Measurements from ENCODE around the gene CLPTM1L. TPM values are rescaled to one million over a fixed set of nuclear protein-coding genes. Genes with fewer than 3 reads are reported as not detected.

The CLPTM1L gene
- total RNA-seq, 4 donors from 2014 or later: 65.0 to 165 (median 106) TPM

GRCh38 chr5:1338506-1339070 lies 6.3 kb downstream of the CLPTM1L start:
- DNase-seq (ENCODE audit: low spot score): no peak
- TF ChIP-seq CTCF (IDR thresholded peaks at IDR 0.05): no peak
- no peak for ATAC-seq (ENCODE audit: low FRiP score)

GRCh38 chr5:1338196-1338490 lies 6.8 kb downstream of the CLPTM1L start:
- DNase-seq (ENCODE audit: low spot score) (no peak), ATAC-seq (ENCODE audit: low FRiP score) (no peak)
- no peak for TF ChIP-seq CTCF (IDR thresholded peaks at IDR 0.05)

GRCh38 chr5:1337489-1338195 lies 7.3 kb downstream of the CLPTM1L start:
- ATAC-seq (ENCODE audit: low FRiP score) (no peak), DNase-seq (ENCODE audit: low spot score) (no peak)
- TF ChIP-seq CTCF (IDR thresholded peaks at IDR 0.05): no peak

GRCh38 chr5:1336749-1337488 lies 8.0 kb downstream of the CLPTM1L start:
- no peak for ATAC-seq (ENCODE audit: low FRiP score)
- no peak for DNase-seq (ENCODE audit: low spot score)
- no peak for TF ChIP-seq CTCF (IDR thresholded peaks at IDR 0.05)

GRCh38 chr5:1336106-1336561 lies 8.8 kb downstream of the CLPTM1L start:
- DNase-seq (ENCODE audit: low spot score) (no peak), ATAC-seq (ENCODE audit: low FRiP score) (no peak)
- TF ChIP-seq CTCF (IDR thresholded peaks at IDR 0.05): no peak

GRCh38 chr5:1335540-1336095 lies 9.3 kb downstream of the CLPTM1L start:
- no peak for TF ChIP-seq CTCF (IDR thresholded peaks at IDR 0.05)
- ATAC-seq (ENCODE audit: low FRiP score) (no peak), DNase-seq (ENCODE audit: low spot score) (no peak)

Data from omental fat pad (tissue), 4 donors.